HUDEP-2 (cell line): ENCODE results near the gene EMID1.

Source experiments
- DNase-seq, 76 experiments: peaks; one replicate each; lab custom pipeline; 2025; ENCODE audit not compliant: unreplicated experiment in 76 of 76; lab: John Stamatoyannopoulos, UW

The EMID1 gene

GRCh38 chr22:29205594-29206371 lies at the start of gene EMID1:
Gene EMID1 (plus strand): TSS chr22:29205896. CDS start chr22:29206039, 143 bp downstream.
- DNase-seq, result peak in 28 of 76 experiments; percentile 8 to 68 (median 32)

- DNase-seq, result no peak
Measured at GRCh38 chr22:29155966-29156365, 49.7 kb upstream of the EMID1 start.

GRCh38 chr22:29156507-29156906 lies 49.2 kb upstream of the EMID1 start:
- peak in 41 of 76 experiments; percentile 5 to 60 (median 30) for DNase-seq

GRCh38 chr22:29157759-29158535 lies 47.7 kb upstream of the EMID1 start:
- peak in 1 of 76 experiments; percentile 15 for DNase-seq

GRCh38 chr22:29158546-29158945 lies 47.1 kb upstream of the EMID1 start:
- DNase-seq, result no peak

GRCh38 chr22:29163808-29164207 lies 41.9 kb upstream of the EMID1 start:
- no peak for DNase-seq

GRCh38 chr22:29165321-29166060 lies 40.2 kb upstream of the EMID1 start:
- peak in 64 of 76 experiments; percentile 17 to 74 (median 47) for DNase-seq

GRCh38 chr22:29166180-29166579 lies 39.5 kb upstream of the EMID1 start:
- no peak for DNase-seq

GRCh38 chr22:29167032-29167911 lies 38.4 kb upstream of the EMID1 start:
- DNase-seq, result no peak

GRCh38 chr22:29171721-29172120 lies 34.0 kb upstream of the EMID1 start:
- no peak for DNase-seq

- DNase-seq, result no peak
Measured at GRCh38 chr22:29172216-29172615, 33.5 kb upstream of the EMID1 start.

- DNase-seq, result no peak
Measured at GRCh38 chr22:29175312-29175835, 30.3 kb upstream of the EMID1 start.

- DNase-seq, result no peak
Measured at GRCh38 chr22:29183971-29184848, 21.5 kb upstream of the EMID1 start.

GRCh38 chr22:29184849-29185490 lies 20.7 kb upstream of the EMID1 start:
- DNase-seq, result no peak

GRCh38 chr22:29186302-29186701 lies 19.4 kb upstream of the EMID1 start:
- DNase-seq, result no peak

GRCh38 chr22:29187831-29188230 lies 17.9 kb upstream of the EMID1 start:
- DNase-seq, result no peak

GRCh38 chr22:29190051-29190450 lies 15.6 kb upstream of the EMID1 start:
- DNase-seq, result no peak

- no peak for DNase-seq
Measured at GRCh38 chr22:29190918-29191317, 14.8 kb upstream of the EMID1 start.
